B cell (primary cell): ENCODE data around the gene MAP2K5. TPM values are rescaled to one million over a fixed set of nuclear protein-coding genes. Genes with fewer than 3 reads are reported as not detected.

ENCODE experiments used
- ATAC-seq: fragments of 200-7000 bp; cut with Tn5 transposase; one replicate; pipeline ENCODE4 v1.10.0; 2021; ENCODE audit warnings: low read depth, mild to moderate bottlenecking, moderate number of reproducible peaks, moderate library complexity
- CTCF ChIA-PET: fragments of 350-600 bp; sonication (Branson Sonifier 250); formaldehyde crosslinking; loops from one replicate; lab custom pipeline; 2021; ENCODE audit warnings: antibody characterized with exemption, inconsistent platforms; lab: Charles Lee
- POLR2A ChIA-PET: fragments of 350-600 bp; sonication (Branson Sonifier 250); formaldehyde crosslinking; loops from one replicate; lab custom pipeline; 2021; ENCODE audit warnings: antibody characterized with exemption; lab: Charles Lee
- DNase-seq: peaks from one replicate; pipeline ENCODE4 v3.0.0; 2013
- H2AFZ ChIP-seq: 2 replicates; pipeline ENCODE4 v1.6.1; 2012; ENCODE audit warnings: mild to moderate bottlenecking, low read depth, low read length; ENCODE audit not compliant: insufficient read depth, poor library complexity, severe bottlenecking
- H3K27ac ChIP-seq, 2 donors: 1 replicate in 1 of 2; 2 replicates in 1 of 2; pipeline ENCODE4 v1.5.1; 2012 to 2013; ENCODE audit warnings: low read length in 2 of 2, mild to moderate bottlenecking in 2 of 2, moderate library complexity in 1 of 2
- H3K27me3 ChIP-seq, 4 experiments: fragments of 200-600 bp in 1 of 4; sonication (generic) in 1 of 4; replicated peaks in 1 of 4; 1 replicate in 2 of 4; 2 replicates in 2 of 4; pipeline versions ENCODE4 v1.6.1 to v1.7.0; 2013 to 2016; ENCODE audit warnings: low read length in 3 of 4, mild to moderate bottlenecking in 2 of 4, mixed read lengths in 1 of 4, moderate library complexity in 1 of 4; ENCODE audit not compliant: insufficient read depth in 4 of 4, control insufficient read depth in 3 of 4; ENCODE audit errors: control extremely low read depth in 1 of 4
- H3K36me3 ChIP-seq, 2 experiments: replicated peaks in 1 of 2; 1 replicate in 1 of 2; 2 replicates in 1 of 2; pipeline versions ENCODE4 v1.6.1 to v1.7.1; 2013; ENCODE audit warnings: low read length in 1 of 2; ENCODE audit not compliant: insufficient read depth in 2 of 2, control insufficient read depth in 1 of 2; ENCODE audit errors: control extremely low read depth in 1 of 2, extremely low read depth in 1 of 2
- H3K4me1 ChIP-seq, 2 donors: fragments of 200-600 bp in 1 of 2; sonication (generic) in 1 of 2; 1 replicate in 1 of 2; 2 replicates in 1 of 2; pipeline versions ENCODE4 v1.5.1 to v1.6.1; 2013 to 2017; ENCODE audit warnings: low read length in 2 of 2; ENCODE audit not compliant: control insufficient read depth in 2 of 2, insufficient read depth in 2 of 2
- H3K4me2 ChIP-seq: replicated peaks from 2 replicates; pipeline ENCODE3; 2012; ENCODE audit warnings: mild to moderate bottlenecking, low read depth, low read length; ENCODE audit not compliant: poor library complexity, severe bottlenecking
- H3K4me3 ChIP-seq, 5 experiments: fragments of 200-600 bp in 1 of 5; sonication (generic) in 1 of 5; 1 replicate in 3 of 5; 2 replicates in 2 of 5; pipeline versions ENCODE4 v1.5.1 to v1.7.0; 2011 to 2016; ENCODE audit warnings: low read length in 4 of 5, mild to moderate bottlenecking in 4 of 5, low read depth in 2 of 5, control low read depth in 1 of 5, moderate library complexity in 1 of 5; ENCODE audit not compliant: insufficient read depth in 1 of 5; ENCODE audit errors: control extremely low read depth in 1 of 5, extremely low read depth in 1 of 5
- H3K79me2 ChIP-seq: fragments of 200-600 bp; sonication (generic); one replicate; pipeline ENCODE4 v1.6.0; 2016; ENCODE audit warnings: low read length; ENCODE audit not compliant: control insufficient read depth, insufficient read depth
- H3K9ac ChIP-seq: fragments of 200-600 bp; sonication (generic); 2 replicates; pipeline ENCODE4 v1.6.1; 2017; ENCODE audit warnings: mild to moderate bottlenecking, low read length, moderate library complexity
- H3K9me3 ChIP-seq, 3 donors: one replicate each; pipeline versions ENCODE4 v1.6.1 to v1.7.1; 2013; ENCODE audit warnings: low read length in 2 of 3; ENCODE audit not compliant: control insufficient read depth in 2 of 3, insufficient read depth in 1 of 3; ENCODE audit errors: control extremely low read depth in 1 of 3
- H4K20me1 ChIP-seq: 2 replicates; pipeline ENCODE4 v1.6.0; 2012; ENCODE audit warnings: mild to moderate bottlenecking, low read length; ENCODE audit not compliant: insufficient read depth, control insufficient read depth, poor library complexity, severe bottlenecking
- H3K27ac Mint-ChIP-seq: one replicate; pipeline ENCODE4 v1.8.0; 2021; ENCODE audit warnings: mixed read lengths
- H3K27me3 Mint-ChIP-seq: one replicate; pipeline ENCODE4 v1.8.0; 2021; ENCODE audit warnings: mixed read lengths
- H3K4me1 Mint-ChIP-seq: one replicate; pipeline ENCODE4 v1.8.0; 2021; ENCODE audit warnings: mixed read lengths
- H3K4me3 Mint-ChIP-seq: one replicate; pipeline ENCODE4 v1.8.0; 2021; ENCODE audit warnings: mixed read lengths
- H3K9me3 Mint-ChIP-seq: one replicate; pipeline ENCODE4 v1.8.0; 2022; ENCODE audit warnings: mixed read lengths; ENCODE audit not compliant: insufficient read depth
- CTCF ChIP-seq: fragments of 200-600 bp; IDR thresholded peaks from one replicate; pipeline ENCODE4 v1.8.0; 2022; ENCODE audit warnings: antibody characterized with exemption, mild to moderate bottlenecking
- EZH2 ChIP-seq: IDR thresholded peaks from 2 replicates; pipeline ENCODE4 v1.6.1; 2012; ENCODE audit warnings: borderline replicate concordance, low read depth, mild to moderate bottlenecking, moderate library complexity, low read length; ENCODE audit not compliant: insufficient read depth, poor library complexity, severe bottlenecking
- WGBS: methylation state at CpG from one replicate; pipeline ENCODE4 v1.1.5; 2013; ENCODE audit warnings: missing lambda C conversion rate; ENCODE audit not compliant: insufficient coverage; 5-methylcytosine and 5-hydroxymethylcytosine counted together
- intact Hi-C: fragments of 100-400 bp; cut with micrococcal nuclease; formaldehyde crosslinking; loops from one replicate; pipeline ENCODE4 v1.10.0; 2022
- polyA plus RNA-seq: library from polyadenylated mRNA; depleted of rRNA; stranded (reverse); fragments of >200 nt; gene quantifications from 2 replicates; pipeline ENCODE4 v1.2.3, GENCODE V29; 2012
- total RNA-seq, 2 donors: library from RNA; stranded (reverse); fragments of 120-200 nt in 1 of 2; gene quantifications; 1 replicate in 1 of 2; 2 replicates in 1 of 2; pipeline versions ENCODE4 v1.2.3 to v1.2.4, GENCODE V29; 2013 to 2022

The MAP2K5 gene
- total and polyA plus RNA-seq, 2 donors (not counting 1 experiment from before 2014, with no cell fraction given), result 11.1 to 40.0 TPM

DNA sequence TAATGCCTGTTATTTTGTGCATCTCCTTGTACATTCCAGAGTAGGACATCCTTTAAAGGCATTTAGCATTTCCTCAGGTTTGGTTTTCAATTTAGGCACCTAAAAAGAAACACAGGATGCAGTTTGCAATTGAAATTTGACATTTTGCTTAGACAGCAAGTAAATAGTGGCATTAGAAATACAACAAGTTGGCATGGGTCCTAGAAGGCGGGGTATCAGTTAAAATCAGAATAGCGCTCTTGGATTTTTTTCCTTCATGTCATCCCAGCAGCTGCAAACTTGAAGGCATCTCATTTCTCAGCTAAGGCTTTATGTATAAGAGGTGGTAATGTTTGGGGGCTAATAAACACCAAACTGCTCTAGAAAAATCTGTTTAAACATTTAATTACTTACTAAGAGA lies 235.3 kb downstream of the MAP2K5 start:
- Histone ChIP-seq H3K4me2 (no peak overlapping the region), H3K36me3 (no peaks in the 10 kb centered on the region), H4K20me1 (no peaks in the 10 kb centered on the region), H3K4me1 (peaks cover 12% of the 10 kb centered on the region in 2 donors), H3K27me3 (no peaks in the 10 kb centered on the region), H2AFZ (no peak overlapping the region), H3K4me3 (no peak overlapping the region), H3K9me3 (no peaks in the 10 kb centered on the region), H3K9ac (no peak overlapping the region), H3K27ac (no peak overlapping the region), H3K79me2 (no peaks in the 10 kb centered on the region)
- Mint-ChIP-seq H3K27ac (no peak overlapping the region), H3K9me3 (no peaks in the 10 kb centered on the region), H3K4me3 (no peak overlapping the region), H3K27me3 (no peaks in the 10 kb centered on the region), H3K4me1 (peaks cover 18% of the 10 kb centered on the region)
- intact Hi-C loops, result no loop called here
- ATAC-seq, result no peak
- 100% methylated on average over 1 of the region's 2 CpGs for WGBS
- TF ChIP-seq EZH2 (no peak), CTCF (no peak)
- POLR2A ChIA-PET, result no interaction called here
- CTCF ChIA-PET, result interaction anchor here (0.6 to 3.5 kb wide), 4 partner anchors 32 to 831 kb away, joined by 3 to 11 read pairs (median 3); no protein-coding TSS in a partner anchor
- DNase-seq, result no peak

- POLR2A ChIA-PET, result interaction anchor here (1.0 kb wide), 1 partner anchor 54 kb away, joined by 3 read pairs; no protein-coding TSS in a partner anchor
These were observed 236.6 kb downstream of the MAP2K5 start for GRCh38 chr15:67778968-67779548.

More at GRCh38 chr15:67778968-67779548, 236.6 kb downstream of the MAP2K5 start:
- no peak for DNase-seq
- peaks cover 30% of the 10 kb centered on the region for H3K4me1 Mint-ChIP-seq
- Histone ChIP-seq H2AFZ (no peak overlapping the region), H3K9me3 (no peaks in the 10 kb centered on the region), H3K27ac (no peak overlapping the region), H3K4me3 (no peak overlapping the region), H3K4me1 (peaks cover 25% of the 10 kb centered on the region in 2 donors), H3K27me3 (no peaks in the 10 kb centered on the region), H3K4me2 (peak overlapping the region; percentile 57), H3K79me2 (no peaks in the 10 kb centered on the region), H3K36me3 (no peaks in the 10 kb centered on the region), H4K20me1 (no peaks in the 10 kb centered on the region), H3K9ac (peak overlapping the region; percentile 2)
- no CpG with 5 or more reads among the region's 5 CpGs for WGBS
- no peaks in the 10 kb centered on the region for H3K27me3 Mint-ChIP-seq
- no peak for ATAC-seq
- peak overlapping the region; percentile 84 for H3K4me3 Mint-ChIP-seq
- intact Hi-C loops, result no loop called here
- TF ChIP-seq EZH2, result no peak
- no peak for TF ChIP-seq CTCF
- no peak overlapping the region for H3K27ac Mint-ChIP-seq
- no peaks in the 10 kb centered on the region for H3K9me3 Mint-ChIP-seq
- CTCF ChIA-PET, result interaction anchor here (0.9 to 10.4 kb wide), 5 partner anchors 17 to 322 kb away, joined by 3 to 237 read pairs (median 11); partner anchors contain the start of genes RNU6-1 and SKOR1
